Panc1 (cell line): ENCODE results near the gene CPEB1. TPM values are rescaled to one million over a fixed set of nuclear protein-coding genes. Genes with fewer than 3 reads are reported as not detected.

ENCODE experiments used
- ATAC-seq: fragments of 200-7000 bp; cut with Tn5 transposase; 2 replicates; pipeline ENCODE4 v1.9.1; 2020; ENCODE audit warnings: mild to moderate bottlenecking, moderate library complexity
- BruUV-seq: library from RNA; stranded (reverse); fragments of 400-500 nt; replicated peaks from 2 replicates; lab custom pipeline; 2021; lab: Mats Ljungman, UMichigan
- CTCF ChIA-PET: fragments of 300-600 bp; sonication (Branson Sonifier 250); formaldehyde crosslinking; loops from one replicate; lab custom pipeline; 2022; ENCODE audit warnings: antibody characterized with exemption; lab: Charles Lee
- POLR2A ChIA-PET: fragments of 300-600 bp; sonication (Branson Sonifier 250); formaldehyde crosslinking; loops from one replicate; lab custom pipeline; 2022; ENCODE audit warnings: antibody characterized with exemption; lab: Charles Lee
- DNase-seq: peaks from one replicate; pipeline ENCODE4 v3.0.0-alpha.2; 2010; ENCODE audit warnings: low read depth, low spot score
- H3K27ac ChIP-seq: 2 replicates; pipeline ENCODE4 v1.5.1; 2011; ENCODE audit warnings: mild to moderate bottlenecking, low read length, inconsistent platforms
- H3K27me3 ChIP-seq: fragments of 200-500 bp; sonication (Bioruptor generic); 2 replicates; pipeline ENCODE4 v1.6.0; 2014; ENCODE audit warnings: low read length, inconsistent platforms; ENCODE audit not compliant: control insufficient read depth, insufficient read depth
- H3K36me3 ChIP-seq: fragments of 200-500 bp; sonication (Bioruptor generic); 2 replicates; pipeline ENCODE4 v1.5.1; 2014; ENCODE audit warnings: inconsistent platforms, mild to moderate bottlenecking, low read length, moderate library complexity; ENCODE audit not compliant: control insufficient read depth, insufficient read depth
- H3K4me1 ChIP-seq: 2 replicates; pipeline ENCODE4 v1.5.1; 2011; ENCODE audit warnings: inconsistent platforms, mild to moderate bottlenecking, low read length, moderate library complexity; ENCODE audit not compliant: control insufficient read depth, insufficient read depth
- H3K4me3 ChIP-seq, 2 experiments: 2 replicates each; pipeline ENCODE4 v1.5.1; 2011 to 2012; ENCODE audit warnings: low read depth in 2 of 2, low read length in 2 of 2, mild to moderate bottlenecking in 2 of 2, inconsistent platforms in 1 of 2, moderate library complexity in 1 of 2
- H3K9me3 ChIP-seq: fragments of 200-500 bp; sonication (Bioruptor generic); 2 replicates; pipeline ENCODE4 v1.5.1; 2014; ENCODE audit warnings: low read depth, mild to moderate bottlenecking, inconsistent platforms, low read length, moderate library complexity; ENCODE audit not compliant: control insufficient read depth, insufficient read depth
- CTCF ChIP-seq: fragments of 450-650 bp; IDR thresholded peaks from 2 replicates; pipeline ENCODE4 v1.5.1; 2017; ENCODE audit warnings: mild to moderate bottlenecking
- POLR2AphosphoS5 ChIP-seq: IDR thresholded peaks from 2 replicates; pipeline ENCODE4 v1.6.1; 2012; ENCODE audit warnings: mild to moderate bottlenecking, low read depth, low read length, moderate library complexity
- SIN3A ChIP-seq: IDR thresholded peaks from 2 replicates; pipeline ENCODE4 v1.6.1; 2012; ENCODE audit warnings: low read depth, mild to moderate bottlenecking, low read length, moderate library complexity, borderline replicate concordance; ENCODE audit not compliant: insufficient read depth
- TCF7L2 ChIP-seq: IDR thresholded peaks from 2 replicates; pipeline ENCODE4 v1.6.1; 2011; ENCODE audit warnings: mild to moderate bottlenecking, low read depth, low read length, inconsistent platforms
- in situ Hi-C: cut with HindIII; loops from 2 replicates; pipeline ENCODE4 v1.10.0; 2016; ENCODE audit warnings: low sequenced_read_pairs, low pct_unique_long_range_greater_than_20kb
- intact Hi-C: fragments of 100-400 bp; cut with micrococcal nuclease; formaldehyde crosslinking; loops from one replicate; pipeline ENCODE4 v1.10.0; 2022; ENCODE audit not compliant: unreplicated experiment
- total RNA-seq: library from RNA; stranded (reverse); gene quantifications from one replicate; pipeline ENCODE4 v1.2.1, GENCODE V29; 2021; ENCODE audit not compliant: unreplicated experiment
- TF ChIP-seq, protein P1 (sequence below), 2 experiments: IDR thresholded peaks; 2 replicates each; pipeline ENCODE4 v1.6.1; 2011 to 2012; ENCODE audit warnings: low read depth in 2 of 2, control low read depth in 1 of 2, low read length in 1 of 2, mild to moderate bottlenecking in 1 of 2, moderate library complexity in 1 of 2; ENCODE audit not compliant: insufficient read depth in 1 of 2

Gene CPEB1
- total RNA-seq, 1 experiment from 2014 or later, result 19.5 TPM

- TF ChIP-seq CTCF, result no peak
- TF ChIP-seq, protein P1, sequence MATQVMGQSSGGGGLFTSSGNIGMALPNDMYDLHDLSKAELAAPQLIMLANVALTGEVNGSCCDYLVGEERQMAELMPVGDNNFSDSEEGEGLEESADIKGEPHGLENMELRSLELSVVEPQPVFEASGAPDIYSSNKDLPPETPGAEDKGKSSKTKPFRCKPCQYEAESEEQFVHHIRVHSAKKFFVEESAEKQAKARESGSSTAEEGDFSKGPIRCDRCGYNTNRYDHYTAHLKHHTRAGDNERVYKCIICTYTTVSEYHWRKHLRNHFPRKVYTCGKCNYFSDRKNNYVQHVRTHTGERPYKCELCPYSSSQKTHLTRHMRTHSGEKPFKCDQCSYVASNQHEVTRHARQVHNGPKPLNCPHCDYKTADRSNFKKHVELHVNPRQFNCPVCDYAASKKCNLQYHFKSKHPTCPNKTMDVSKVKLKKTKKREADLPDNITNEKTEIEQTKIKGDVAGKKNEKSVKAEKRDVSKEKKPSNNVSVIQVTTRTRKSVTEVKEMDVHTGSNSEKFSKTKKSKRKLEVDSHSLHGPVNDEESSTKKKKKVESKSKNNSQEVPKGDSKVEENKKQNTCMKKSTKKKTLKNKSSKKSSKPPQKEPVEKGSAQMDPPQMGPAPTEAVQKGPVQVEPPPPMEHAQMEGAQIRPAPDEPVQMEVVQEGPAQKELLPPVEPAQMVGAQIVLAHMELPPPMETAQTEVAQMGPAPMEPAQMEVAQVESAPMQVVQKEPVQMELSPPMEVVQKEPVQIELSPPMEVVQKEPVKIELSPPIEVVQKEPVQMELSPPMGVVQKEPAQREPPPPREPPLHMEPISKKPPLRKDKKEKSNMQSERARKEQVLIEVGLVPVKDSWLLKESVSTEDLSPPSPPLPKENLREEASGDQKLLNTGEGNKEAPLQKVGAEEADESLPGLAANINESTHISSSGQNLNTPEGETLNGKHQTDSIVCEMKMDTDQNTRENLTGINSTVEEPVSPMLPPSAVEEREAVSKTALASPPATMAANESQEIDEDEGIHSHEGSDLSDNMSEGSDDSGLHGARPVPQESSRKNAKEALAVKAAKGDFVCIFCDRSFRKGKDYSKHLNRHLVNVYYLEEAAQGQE (IDR thresholded peaks at IDR 0.05; ENCODE audit: insufficient read depth in 1 of 2, low read depth in 2 of 2, low read length in 1 of 2), result no peak
- TF ChIP-seq POLR2AphosphoS5, result no peak
- no peak for TF ChIP-seq SIN3A
- TF ChIP-seq TCF7L2, result no peak
- DNase-seq (no peak), ATAC-seq (peak; percentile 43; the same call in 1 of the 2 replicates)
- H3K36me3 ChIP-seq, result no peaks in the 10 kb centered on the region
- no TSS peak for BruUV-seq
- CTCF ChIA-PET, result no interaction called here
- in situ Hi-C loops, result no loop called here
- POLR2A ChIA-PET, result no interaction called here
- H3K27me3 ChIP-seq, result no peaks in the 10 kb centered on the region
- no peaks in the 10 kb centered on the region for H3K9me3 ChIP-seq
- no peaks in the 10 kb centered on the region for H3K4me1 ChIP-seq
- no peak overlapping the region for H3K4me3 ChIP-seq
- H3K27ac ChIP-seq, result no peak overlapping the region
- intact Hi-C loops, result no loop called here
Measured at GRCh38 chr15:82570721-82571508, 76.2 kb downstream of the CPEB1 start.

DNA sequence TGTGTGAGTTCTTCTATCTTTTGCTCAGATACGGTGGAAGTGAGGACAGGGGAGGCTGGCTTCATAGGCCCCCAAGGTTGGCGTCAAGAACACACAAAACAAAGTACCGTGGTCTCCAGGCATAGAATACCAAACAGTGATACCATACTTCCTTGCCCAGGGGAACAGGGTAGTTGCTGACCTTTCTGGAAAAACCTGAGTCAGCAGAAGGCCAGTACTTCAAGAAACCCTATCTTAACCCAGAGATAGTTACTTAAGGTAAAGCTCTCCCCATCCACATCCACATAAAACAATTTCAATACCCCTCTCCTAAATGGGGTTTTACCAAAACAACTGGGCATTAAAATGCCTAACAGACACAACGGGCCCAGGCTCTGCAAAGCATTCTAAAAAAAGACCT is 77.3 kb downstream of the CPEB1 start:
- BruUV-seq, result no TSS peak
- TF ChIP-seq TCF7L2 (no peak), SIN3A (no peak)
- intact Hi-C loops (no loop called here), in situ Hi-C loops (no loop called here)
- no peak overlapping the region for H3K4me3 ChIP-seq
- ChIA-PET POLR2A (no interaction called here), CTCF (no interaction called here)
- no peaks in the 10 kb centered on the region for H3K4me1 ChIP-seq
- ATAC-seq, result no peak
- H3K27me3 ChIP-seq, result no peaks in the 10 kb centered on the region
- no peak overlapping the region for H3K27ac ChIP-seq
- no peaks in the 10 kb centered on the region for H3K9me3 ChIP-seq
- DNase-seq, result no peak
- H3K36me3 ChIP-seq, result no peaks in the 10 kb centered on the region

GRCh38 chr15:82568986-82569385 is 78.2 kb downstream of the CPEB1 start:
- TF ChIP-seq SIN3A (no peak), TCF7L2 (no peak), POLR2AphosphoS5 (no peak), CTCF (no peak)
- TF ChIP-seq, protein P1 (IDR thresholded peaks at IDR 0.05; ENCODE audit: insufficient read depth in 1 of 2, low read depth in 2 of 2, low read length in 1 of 2), result no peak
- Histone ChIP-seq H3K4me1 (no peaks in the 10 kb centered on the region), H3K36me3 (no peaks in the 10 kb centered on the region), H3K9me3 (no peaks in the 10 kb centered on the region), H3K27me3 (no peaks in the 10 kb centered on the region), H3K4me3 (no peak overlapping the region), H3K27ac (no peak overlapping the region)
- intact Hi-C loops (no loop called here), in situ Hi-C loops (no loop called here)
- CTCF ChIA-PET, result no interaction called here
- no peak for ATAC-seq
- POLR2A ChIA-PET, result no interaction called here
- DNase-seq, result no peak
- no TSS peak for BruUV-seq
